GM23338 (cell line): ENCODE measurements around the gene HIF1AN. TPM values are rescaled to one million over a fixed set of nuclear protein-coding genes. Genes with fewer than 3 reads are reported as not detected.

Source experiments
- ATAC-seq: fragments of 200-7000 bp; cut with Tn5 transposase; 3 replicates; pipeline ENCODE4 v1.9.1; 2020
- DNase-seq: peaks from one replicate; pipeline ENCODE4 v3.0.0-alpha.2; 2015; ENCODE audit warnings: low spot score
- H2AFZ ChIP-seq: fragments of 200-600 bp; sonication (generic); 2 replicates; pipeline ENCODE4 v1.8.0; 2016; ENCODE audit warnings: antibody characterized with exemption, mild to moderate bottlenecking, moderate library complexity
- H3F3A ChIP-seq: fragments of 200-600 bp; sonication (generic); replicated peaks from 2 replicates; pipeline ENCODE4 v1.8.0; 2017; ENCODE audit warnings: antibody characterized with exemption, mixed run types, low read depth
- H3K27ac ChIP-seq: fragments of 200-600 bp; sonication (generic); 2 replicates; pipeline ENCODE4 v1.6.1; 2016; ENCODE audit warnings: low read depth
- H3K27me3 ChIP-seq: fragments of 200-600 bp; sonication (generic); 2 replicates; pipeline ENCODE4 v1.8.0; 2016; ENCODE audit warnings: mild to moderate bottlenecking, mixed run types, moderate library complexity; ENCODE audit not compliant: insufficient read depth
- H3K36me3 ChIP-seq: fragments of 200-600 bp; sonication (generic); 2 replicates; pipeline ENCODE4 v1.8.0; 2016; ENCODE audit warnings: mild to moderate bottlenecking; ENCODE audit not compliant: insufficient read depth
- H3K4me1 ChIP-seq: fragments of 200-600 bp; sonication (generic); 2 replicates; pipeline ENCODE4 v1.8.0; 2016; ENCODE audit warnings: mild to moderate bottlenecking, moderate library complexity; ENCODE audit not compliant: insufficient read depth
- H3K4me2 ChIP-seq: fragments of 200-600 bp; sonication (generic); 2 replicates; pipeline ENCODE4 v1.7.1; 2017; ENCODE audit warnings: mixed run types
- H3K4me3 ChIP-seq: fragments of 200-600 bp; sonication (generic); 2 replicates; pipeline ENCODE4 v1.6.1; 2016; ENCODE audit warnings: mixed run types
- H3K79me2 ChIP-seq: fragments of 200-600 bp; sonication (generic); replicated peaks from 2 replicates; pipeline ENCODE4 v1.8.0; 2017; ENCODE audit warnings: mild to moderate bottlenecking; ENCODE audit not compliant: insufficient read depth
- H3K9me2 ChIP-seq: fragments of 200-600 bp; sonication (generic); 2 replicates; pipeline ENCODE4 v1.8.0; 2017; ENCODE audit not compliant: insufficient read depth
- H4K20me1 ChIP-seq: fragments of 200-600 bp; sonication (generic); replicated peaks from 2 replicates; pipeline ENCODE4 v1.8.0; 2017; ENCODE audit warnings: mild to moderate bottlenecking; ENCODE audit not compliant: insufficient read depth
- H3K27ac Mint-ChIP-seq: 2 replicates; pipeline ENCODE4 v1.8.0; 2020; ENCODE audit warnings: inconsistent platforms, mild to moderate bottlenecking, moderate library complexity, mixed read lengths
- H3K27me3 Mint-ChIP-seq: 3 replicates; pipeline ENCODE4 v1.8.0; 2022; ENCODE audit warnings: low read depth, mild to moderate bottlenecking, moderate library complexity, mixed read lengths, inconsistent platforms; ENCODE audit not compliant: insufficient read depth, poor library complexity
- H3K36me3 Mint-ChIP-seq: 3 replicates; pipeline ENCODE4 v1.8.0; 2021; ENCODE audit warnings: low read depth, mild to moderate bottlenecking, inconsistent platforms, moderate library complexity, mixed read lengths
- H3K4me1 Mint-ChIP-seq: 3 replicates; pipeline ENCODE4 v1.8.0; 2020; ENCODE audit warnings: mild to moderate bottlenecking, inconsistent platforms, mixed read lengths
- H3K4me3 Mint-ChIP-seq: 3 replicates; pipeline ENCODE4 v1.8.0; 2021; ENCODE audit warnings: moderate library complexity, mild to moderate bottlenecking, inconsistent platforms, mixed read lengths
- H3K9me3 Mint-ChIP-seq: 3 replicates; pipeline ENCODE4 v1.8.0; 2020; ENCODE audit warnings: moderate library complexity, mild to moderate bottlenecking, inconsistent platforms, mixed read lengths
- CREB1 ChIP-seq: fragments of 250-450 bp; sonication (Bioruptor Pico); IDR thresholded peaks from 2 replicates; pipeline ENCODE4 v1.5.0; 2020; ENCODE audit warnings: low read depth, mild to moderate bottlenecking, moderate library complexity
- CTCF ChIP-seq, 2 experiments: fragments of 200-600 bp in 1 of 2; sonication (generic) in 1 of 2; conservative IDR thresholded peaks; 2 replicates each; pipeline versions ENCODE4 v1.5.1 to v1.6.1; 2016 to 2017; ENCODE audit warnings: antibody characterized with exemption in 2 of 2, low read depth in 2 of 2, mild to moderate bottlenecking in 2 of 2, moderate library complexity in 1 of 2
- ETS1 ChIP-seq: IDR thresholded peaks from 2 replicates; pipeline ENCODE4 v1.6.1; 2016; ENCODE audit warnings: antibody characterized with exemption
- EZH2 ChIP-seq: fragments of 200-600 bp; sonication (generic); IDR thresholded peaks from one replicate; pipeline ENCODE4 v1.8.0; 2017; ENCODE audit warnings: antibody characterized with exemption, mild to moderate bottlenecking, low read depth; ENCODE audit not compliant: unreplicated experiment
- EZH2phosphoT487 ChIP-seq: fragments of 200-600 bp; sonication (generic); IDR thresholded peaks from one replicate; pipeline ENCODE4 v1.8.1; 2018; ENCODE audit warnings: antibody characterized with exemption; ENCODE audit not compliant: unreplicated experiment
- JUNB ChIP-seq: IDR thresholded peaks from one replicate; pipeline ENCODE4 v1.6.1; 2016; ENCODE audit warnings: antibody characterized with exemption; ENCODE audit not compliant: unreplicated experiment
- NANOG ChIP-seq: IDR thresholded peaks from 2 replicates; pipeline ENCODE4 v1.6.1; 2016; ENCODE audit warnings: antibody characterized with exemption, borderline replicate concordance
- POLR2AphosphoS5 ChIP-seq: IDR thresholded peaks from 2 replicates; pipeline ENCODE4 v1.6.1; 2016; ENCODE audit warnings: antibody characterized with exemption, low read depth
- REST ChIP-seq: IDR thresholded peaks from one replicate; pipeline ENCODE4 v1.6.1; 2018; ENCODE audit warnings: antibody characterized with exemption; ENCODE audit not compliant: unreplicated experiment
- STAT1 ChIP-seq: IDR thresholded peaks from one replicate; pipeline ENCODE4 v1.6.1; 2016; ENCODE audit warnings: antibody characterized with exemption; ENCODE audit not compliant: unreplicated experiment
- ZNF114 ChIP-seq: fragments of 250-450 bp; sonication (Bioruptor Pico); IDR thresholded peaks from 2 replicates; pipeline ENCODE4 v1.5.0; 2020; ENCODE audit warnings: mild to moderate bottlenecking, moderate library complexity
- ZNF331 ChIP-seq: fragments of 250-450 bp; sonication (Bioruptor Pico); IDR thresholded peaks from 2 replicates; pipeline ENCODE4 v1.5.0; 2020; ENCODE audit warnings: low read depth, mild to moderate bottlenecking, moderate library complexity
- ZNF462 ChIP-seq: fragments of 250-450 bp; sonication (Bioruptor Pico); IDR thresholded peaks from 2 replicates; pipeline ENCODE4 v1.5.0; 2020; ENCODE audit warnings: mild to moderate bottlenecking, moderate library complexity
- polyA plus RNA-seq: library from polyadenylated mRNA; unstranded; fragments of >200 nt; fragmentation: Nextera tagmentation; extraction: Ambion mirVana; gene quantifications from 2 replicates; pipeline ENCODE4 v1.2.1, GENCODE V29; 2016
- total RNA-seq: library from RNA; depleted of rRNA; stranded (reverse); fragments of >200 nt; shearing (Covaris generic); gene quantifications from 2 replicates; pipeline ENCODE4 v1.2.3, GENCODE V29; 2014

HIF1AN gene
- total and polyA plus RNA-seq, 2 experiments from 2014 or later = 9.9 to 26.3 TPM

GRCh38 chr10:100554902-100555301, 19.2 kb downstream of the HIF1AN start:
- Histone ChIP-seq H4K20me1 (peaks cover 4% of the 10 kb centered on the region), H3K9me2 (no peaks in the 10 kb centered on the region), H3K4me3 (no peak overlapping the region), H3K79me2 (no peaks in the 10 kb centered on the region), H3K36me3 (no peaks in the 10 kb centered on the region), H2AFZ (no peak overlapping the region), H3K27ac (no peak overlapping the region), H3K4me2 (no peak overlapping the region), H3F3A (no peaks in the 10 kb centered on the region), H3K4me1 (no peaks in the 10 kb centered on the region), H3K27me3 (no peaks in the 10 kb centered on the region)
- H3K27ac Mint-ChIP-seq = no peak overlapping the region
- ATAC-seq = no peak
- no peak overlapping the region for H3K4me3 Mint-ChIP-seq
- peaks cover under 1% of the 10 kb centered on the region for H3K36me3 Mint-ChIP-seq
- no peak for DNase-seq
- peaks cover 2% of the 10 kb centered on the region for H3K27me3 Mint-ChIP-seq
- no peaks in the 10 kb centered on the region for H3K9me3 Mint-ChIP-seq
- H3K4me1 Mint-ChIP-seq = no peaks in the 10 kb centered on the region
- TF ChIP-seq REST (no peak), ETS1 (no peak), STAT1 (no peak), EZH2phosphoT487 (no peak), NANOG (no peak), ZNF462 (no peak), CREB1 (CRISPR knock-in tag) (no peak), ZNF114 (CRISPR knock-in tag) (no peak), EZH2 (no peak), CTCF (conservative IDR thresholded peaks at IDR 0.05; ENCODE audit: low read depth in 2 of 2) (no peak), JUNB (no peak), POLR2AphosphoS5 (no peak), ZNF331 (CRISPR knock-in tag) (no peak)
